GM23338 (cell line): ENCODE measurements around the gene TP53I3.
"Not testable (repeated sequence)": the region's sequence is repeated elsewhere in the genome, so short reads cannot be mapped to it uniquely, and the experiment has no call there.

Source experiments
- CREB1 ChIP-seq: fragments of 250-450 bp; sonication (Bioruptor Pico); IDR thresholded peaks from 2 replicates; pipeline ENCODE4 v1.5.0; 2020; ENCODE audit warnings: low read depth, mild to moderate bottlenecking, moderate library complexity
- EZH2 ChIP-seq: fragments of 200-600 bp; sonication (generic); IDR thresholded peaks from one replicate; pipeline ENCODE4 v1.8.0; 2017; ENCODE audit warnings: antibody characterized with exemption, mild to moderate bottlenecking, low read depth; ENCODE audit not compliant: unreplicated experiment
- EZH2phosphoT487 ChIP-seq: fragments of 200-600 bp; sonication (generic); IDR thresholded peaks from one replicate; pipeline ENCODE4 v1.8.1; 2018; ENCODE audit warnings: antibody characterized with exemption; ENCODE audit not compliant: unreplicated experiment
- POLR2AphosphoS5 ChIP-seq: IDR thresholded peaks from 2 replicates; pipeline ENCODE4 v1.6.1; 2016; ENCODE audit warnings: antibody characterized with exemption, low read depth
- STAT1 ChIP-seq: IDR thresholded peaks from one replicate; pipeline ENCODE4 v1.6.1; 2016; ENCODE audit warnings: antibody characterized with exemption; ENCODE audit not compliant: unreplicated experiment
- TF ChIP-seq, protein P1 (sequence below), 2 experiments: fragments of 200-600 bp in 1 of 2; sonication (generic) in 1 of 2; conservative IDR thresholded peaks; 2 replicates each; pipeline versions ENCODE4 v1.5.1 to v1.6.1; 2016 to 2017; ENCODE audit warnings: antibody characterized with exemption in 2 of 2, low read depth in 2 of 2, mild to moderate bottlenecking in 2 of 2, moderate library complexity in 1 of 2
- TF ChIP-seq, protein P2 (sequence below): IDR thresholded peaks from one replicate; pipeline ENCODE4 v1.6.1; 2018; ENCODE audit warnings: antibody characterized with exemption; ENCODE audit not compliant: unreplicated experiment

DNA sequence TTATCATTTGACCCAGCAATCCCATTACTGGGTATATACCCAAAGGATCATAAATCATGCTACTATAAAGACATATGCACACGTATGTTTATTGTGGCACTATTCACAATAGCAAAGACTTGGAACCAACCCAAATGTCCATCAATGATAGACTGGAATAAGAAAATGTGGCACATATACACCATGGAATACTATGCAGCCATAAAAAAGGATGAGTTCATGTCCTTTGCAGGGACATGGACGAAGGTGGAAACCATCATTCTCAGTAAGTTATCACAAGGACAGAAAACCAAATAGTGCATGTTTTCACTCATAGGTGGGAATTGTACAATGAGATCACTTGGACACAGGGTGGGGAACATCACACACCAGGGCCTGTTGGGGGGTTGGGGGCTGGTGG, 16.1 kb upstream of the TP53I3 start:
- not testable (repeated sequence) for TF ChIP-seq EZH2; POLR2AphosphoS5; EZH2phosphoT487; CREB1 (CRISPR knock-in tag); STAT1
- TF ChIP-seq, protein P1, sequence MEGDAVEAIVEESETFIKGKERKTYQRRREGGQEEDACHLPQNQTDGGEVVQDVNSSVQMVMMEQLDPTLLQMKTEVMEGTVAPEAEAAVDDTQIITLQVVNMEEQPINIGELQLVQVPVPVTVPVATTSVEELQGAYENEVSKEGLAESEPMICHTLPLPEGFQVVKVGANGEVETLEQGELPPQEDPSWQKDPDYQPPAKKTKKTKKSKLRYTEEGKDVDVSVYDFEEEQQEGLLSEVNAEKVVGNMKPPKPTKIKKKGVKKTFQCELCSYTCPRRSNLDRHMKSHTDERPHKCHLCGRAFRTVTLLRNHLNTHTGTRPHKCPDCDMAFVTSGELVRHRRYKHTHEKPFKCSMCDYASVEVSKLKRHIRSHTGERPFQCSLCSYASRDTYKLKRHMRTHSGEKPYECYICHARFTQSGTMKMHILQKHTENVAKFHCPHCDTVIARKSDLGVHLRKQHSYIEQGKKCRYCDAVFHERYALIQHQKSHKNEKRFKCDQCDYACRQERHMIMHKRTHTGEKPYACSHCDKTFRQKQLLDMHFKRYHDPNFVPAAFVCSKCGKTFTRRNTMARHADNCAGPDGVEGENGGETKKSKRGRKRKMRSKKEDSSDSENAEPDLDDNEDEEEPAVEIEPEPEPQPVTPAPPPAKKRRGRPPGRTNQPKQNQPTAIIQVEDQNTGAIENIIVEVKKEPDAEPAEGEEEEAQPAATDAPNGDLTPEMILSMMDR (conservative IDR thresholded peaks at IDR 0.05; ENCODE audit: low read depth in 2 of 2), result not testable (repeated sequence)
- TF ChIP-seq, protein P2, sequence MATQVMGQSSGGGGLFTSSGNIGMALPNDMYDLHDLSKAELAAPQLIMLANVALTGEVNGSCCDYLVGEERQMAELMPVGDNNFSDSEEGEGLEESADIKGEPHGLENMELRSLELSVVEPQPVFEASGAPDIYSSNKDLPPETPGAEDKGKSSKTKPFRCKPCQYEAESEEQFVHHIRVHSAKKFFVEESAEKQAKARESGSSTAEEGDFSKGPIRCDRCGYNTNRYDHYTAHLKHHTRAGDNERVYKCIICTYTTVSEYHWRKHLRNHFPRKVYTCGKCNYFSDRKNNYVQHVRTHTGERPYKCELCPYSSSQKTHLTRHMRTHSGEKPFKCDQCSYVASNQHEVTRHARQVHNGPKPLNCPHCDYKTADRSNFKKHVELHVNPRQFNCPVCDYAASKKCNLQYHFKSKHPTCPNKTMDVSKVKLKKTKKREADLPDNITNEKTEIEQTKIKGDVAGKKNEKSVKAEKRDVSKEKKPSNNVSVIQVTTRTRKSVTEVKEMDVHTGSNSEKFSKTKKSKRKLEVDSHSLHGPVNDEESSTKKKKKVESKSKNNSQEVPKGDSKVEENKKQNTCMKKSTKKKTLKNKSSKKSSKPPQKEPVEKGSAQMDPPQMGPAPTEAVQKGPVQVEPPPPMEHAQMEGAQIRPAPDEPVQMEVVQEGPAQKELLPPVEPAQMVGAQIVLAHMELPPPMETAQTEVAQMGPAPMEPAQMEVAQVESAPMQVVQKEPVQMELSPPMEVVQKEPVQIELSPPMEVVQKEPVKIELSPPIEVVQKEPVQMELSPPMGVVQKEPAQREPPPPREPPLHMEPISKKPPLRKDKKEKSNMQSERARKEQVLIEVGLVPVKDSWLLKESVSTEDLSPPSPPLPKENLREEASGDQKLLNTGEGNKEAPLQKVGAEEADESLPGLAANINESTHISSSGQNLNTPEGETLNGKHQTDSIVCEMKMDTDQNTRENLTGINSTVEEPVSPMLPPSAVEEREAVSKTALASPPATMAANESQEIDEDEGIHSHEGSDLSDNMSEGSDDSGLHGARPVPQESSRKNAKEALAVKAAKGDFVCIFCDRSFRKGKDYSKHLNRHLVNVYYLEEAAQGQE, result not testable (repeated sequence)
